GM12878 (cell line): ENCODE data around the gene RPS28. TPM values are rescaled to one million over a fixed set of nuclear protein-coding genes. Genes with fewer than 3 reads are reported as not detected.

Experiments
- ATAC-seq: fragments of 200-7000 bp; cut with Tn5 transposase; 3 replicates; pipeline ENCODE4 v1.9.1; 2020; ENCODE audit warnings: mild to moderate bottlenecking, moderate library complexity
- BruUV-seq: library from RNA; stranded (reverse); fragments of 400-500 nt; replicated peaks from 2 replicates; lab custom pipeline; 2021; lab: Mats Ljungman, UMichigan
- CTCF ChIA-PET: fragments of 300-600 bp; sonication (Branson Sonifier 250); formaldehyde crosslinking; extraction: SDS; loops from one replicate; lab custom pipeline; 2021; ENCODE audit warnings: inconsistent platforms; lab: Yijun Ruan, JAX
- POLR2A ChIA-PET: fragments of 350-600 bp; formaldehyde crosslinking; extraction: SDS; loops from one replicate; lab custom pipeline; 2021; ENCODE audit warnings: inconsistent platforms; lab: Charles Lee
- RAD21 ChIA-PET: fragments of 300-600 bp; sonication (Branson Sonifier 250); formaldehyde crosslinking; loops from one replicate; lab custom pipeline; 2023; ENCODE audit warnings: antibody characterized with exemption; ENCODE audit not compliant: unreplicated experiment; lab: Charles Lee
- SMC1A ChIA-PET: fragments of 300-600 bp; sonication (Branson Sonifier 250); formaldehyde crosslinking; loops from one replicate; lab custom pipeline; 2023; ENCODE audit not compliant: unreplicated experiment, uncharacterized antibody; lab: Charles Lee
- DNase-seq: peaks from one replicate; pipeline ENCODE4 v3.0.0-alpha.2; 2011; ENCODE audit warnings: low read depth, low spot score
- FAIRE-seq: peaks from 3 replicates; lab custom pipeline; 2011; peaks lifted over from hg19 to GRCh38; lab: Jason Lieb, UNC
- H2AFZ ChIP-seq: 2 replicates; pipeline ENCODE4 v1.6.0; 2011; ENCODE audit warnings: low read depth, low read length, control low read depth; ENCODE audit not compliant: control insufficient read depth
- H3K27ac ChIP-seq: 2 replicates; pipeline ENCODE4 v1.5.1; 2011; ENCODE audit warnings: control low read depth; ENCODE audit not compliant: control insufficient read depth, insufficient read depth
- H3K27me3 ChIP-seq, 2 experiments: replicated peaks in 1 of 2; 2 replicates each; pipeline versions ENCODE4 v1.6.0 to v1.6.1; 2011; ENCODE audit warnings: low read length in 1 of 2; ENCODE audit not compliant: control insufficient read depth in 2 of 2, insufficient read depth in 2 of 2
- H3K36me3 ChIP-seq, 2 experiments: 2 replicates each; pipeline ENCODE4 v1.5.1; 2011; ENCODE audit warnings: low read length in 1 of 2; ENCODE audit not compliant: control insufficient read depth in 2 of 2, insufficient read depth in 2 of 2
- H3K4me1 ChIP-seq: 2 replicates; pipeline ENCODE4 v1.6.1; 2011; ENCODE audit warnings: mild to moderate bottlenecking, low read length, moderate library complexity, mixed read lengths; ENCODE audit not compliant: control insufficient read depth, insufficient read depth
- H3K4me2 ChIP-seq: 2 replicates; pipeline ENCODE4 v1.6.0; 2011; ENCODE audit warnings: control low read depth; ENCODE audit not compliant: control insufficient read depth, insufficient read depth
- H3K4me3 ChIP-seq: fragments of 200-600 bp; sonication (generic); 2 replicates; pipeline ENCODE4 v1.5.1; 2016
- H3K79me2 ChIP-seq: 2 replicates; pipeline ENCODE4 v1.6.0; 2011; ENCODE audit warnings: low read length; ENCODE audit not compliant: control insufficient read depth, insufficient read depth
- H3K9ac ChIP-seq: 2 replicates; pipeline ENCODE4 v1.8.0; 2011; ENCODE audit warnings: low read length, control low read depth, mixed read lengths; ENCODE audit not compliant: control insufficient read depth, insufficient read depth
- H3K9me3 ChIP-seq: replicated peaks from 3 replicates; pipeline ENCODE4 v1.5.1; 2011; ENCODE audit warnings: mild to moderate bottlenecking, low read length; ENCODE audit not compliant: control insufficient read depth, insufficient read depth
- H4K20me1 ChIP-seq: 2 replicates; pipeline ENCODE4 v1.6.0; 2011; ENCODE audit not compliant: control insufficient read depth, insufficient read depth
- ATF3 ChIP-seq: IDR thresholded peaks from 2 replicates; pipeline ENCODE4 v1.6.1; 2011; ENCODE audit warnings: low read depth, mild to moderate bottlenecking, low read length, moderate library complexity, borderline replicate concordance; ENCODE audit errors: extremely low read depth
- NFXL1 ChIP-seq: fragments of 450-650 bp; IDR thresholded peaks from 2 replicates; pipeline ENCODE4 v1.6.1; 2017; ENCODE audit warnings: antibody characterized with exemption, mild to moderate bottlenecking, borderline replicate concordance
- NR2F1 ChIP-seq: fragments of 450-650 bp; conservative IDR thresholded peaks from 2 replicates; pipeline ENCODE4 v1.6.1; 2017; ENCODE audit warnings: mild to moderate bottlenecking
- POLR2AphosphoS2 ChIP-seq: IDR thresholded peaks from 2 replicates; pipeline ENCODE4 v1.6.1; 2011; ENCODE audit warnings: low read depth, mild to moderate bottlenecking, low read length, improper control_type of control experiment, moderate library complexity
- RAD51 ChIP-seq: fragments of 450-650 bp; IDR thresholded peaks from 2 replicates; pipeline ENCODE4 v1.6.1; 2016; ENCODE audit warnings: moderate library complexity, mild to moderate bottlenecking, inconsistent platforms
- ZNF24 ChIP-seq: fragments of 450-650 bp; IDR thresholded peaks from 2 replicates; pipeline ENCODE4 v1.6.1; 2017; ENCODE audit warnings: antibody characterized with exemption, mild to moderate bottlenecking
- WGBS: methylation state at CpG from one replicate; pipeline ENCODE4 v1.1.6; 2016; ENCODE audit warnings: low lambda C conversion rate; ENCODE audit not compliant: insufficient replicate concordance, insufficient coverage; ENCODE audit errors: missing lambda C conversion rate; 5-methylcytosine and 5-hydroxymethylcytosine counted together
- in situ Hi-C: fragments of 300-500 bp; cut with MboI; formaldehyde crosslinking; loops from 9 replicates; pipeline ENCODE4 v1.14.3; 2018; ENCODE audit warnings: mixed read lengths
- intact Hi-C: fragments of 100-400 bp; cut with micrococcal nuclease; formaldehyde crosslinking; loops from one replicate; pipeline ENCODE4 v1.14.2; 2022; ENCODE audit not compliant: unreplicated experiment
- polyA plus RNA-seq, 11 experiments: library from polyadenylated mRNA; depleted of rRNA in 4 of 11; unstranded in 6 of 11; stranded (reverse) in 5 of 11; fragments of >200 nt; fragmentation: Nextera tagmentation in 4 of 11; fragmentation: Illumina TruSeq in 1 of 11; extraction: Ambion mirVana in 4 of 11; extraction: Trizol in 1 of 11; gene quantifications; 1 replicate in 1 of 11; 2 replicates in 10 of 11; pipeline versions ENCODE4 v1.2.1 to v1.2.3, GENCODE V29; 2011 to 2016; ENCODE audit warnings: inconsistent platforms in 2 of 11, missing spikeins in 2 of 11, low read depth in 1 of 11
- total RNA-seq, 4 experiments: library from RNA; depleted of rRNA in 3 of 4; stranded (reverse); fragments of >200 nt in 3 of 4; fragmentation: Illumina TruSeq in 1 of 4; extraction: Trizol in 1 of 4; gene quantifications; 2 replicates each; pipeline versions ENCODE4 v1.2.1 to v1.2.3, GENCODE V29; 2013 to 2021

Gene RPS28
- total and polyA plus RNA-seq, 10 of the 15 experiments (the other 5 are each of a cell fraction or from before 2014, with no cell fraction given) = 422 to 3,905 (median 1,580) TPM

GRCh38 chr19:8355631-8356402 is 34.5 kb downstream of the RPS28 start:
- FAIRE-seq (no peak), ATAC-seq (peak; percentile 35; the same call in 2 of the 3 replicates), DNase-seq (no peak)
- H3K4me1 ChIP-seq = no peaks in the 10 kb centered on the region
- SMC1A ChIA-PET = interaction anchor here (0.6 to 1.3 kb wide), 4 partner anchors 26 to 302 kb away, joined by 3 read pairs; no protein-coding TSS in a partner anchor
- POLR2A ChIA-PET = interaction anchor here (0.8 kb wide), 1 partner anchor 34 kb away, joined by 3 read pairs; the partner anchor contains the start of gene RAB11B
- intact Hi-C loops (no loop called here), in situ Hi-C loops (no loop called here)
- no peak for TF ChIP-seq NFXL1
- TF ChIP-seq NR2F1 = 0 out of 2 replicates have a peak, but pooled peaks have one; percentile 22
- no peak for TF ChIP-seq ATF3
- TF ChIP-seq POLR2AphosphoS2 = no peak
- no peak for TF ChIP-seq RAD51
- TF ChIP-seq ZNF24 = no peak
- no peak overlapping the region for H3K4me2 ChIP-seq
- H2AFZ ChIP-seq = no peak overlapping the region
- no TSS peak for BruUV-seq
- H4K20me1 ChIP-seq = no peaks in the 10 kb centered on the region
- CTCF ChIA-PET = interaction anchor here (1.2 to 4.1 kb wide), 7 partner anchors 17 to 226 kb away, joined by 3 to 29 read pairs (median 3); partner anchors contain the start of gene MYO1F
- no peak overlapping the region for H3K9ac ChIP-seq
- no peaks in the 10 kb centered on the region for H3K36me3 ChIP-seq
- H3K27ac ChIP-seq = no peak overlapping the region
- H3K4me3 ChIP-seq = no peak overlapping the region
- WGBS = 36% methylated on average over 6 of the region's 6 CpGs
- H3K9me3 ChIP-seq = no peaks in the 10 kb centered on the region; the same call in 2 of the 3 replicates
- RAD21 ChIA-PET = interaction anchor here (0.8 to 2.0 kb wide), 2 partner anchors 57 to 224 kb away, joined by 3 to 6 read pairs; partner anchors contain the start of gene MARCHF2
- no peaks in the 10 kb centered on the region for H3K79me2 ChIP-seq
- H3K27me3 ChIP-seq = no peaks in the 10 kb centered on the region
